Measurements from ENCODE around the gene GJB3.

GRCh38 chr1:34761176-34761761 is 19.7 kb upstream of the GJB3 start:
- TF ChIP-seq CTCF (IDR thresholded peaks at IDR 0.05; ENCODE audit: low read length) (no peak), EZH2 (optimal IDR thresholded peaks at IDR 0.05; ENCODE audit: low read depth, low read length) (no peak), EZH2phosphoT487 (IDR thresholded peaks at IDR 0.05; ENCODE audit: low read length) (no peak)

Data from MM.1S (cell line).